ENCODE data around the gene LRRC8E.

GRCh38 chr19:7924651-7925170 is 36.4 kb downstream of the LRRC8E start:
- TF ChIP-seq CTCF (IDR thresholded peaks at IDR 0.05) (no peak), POLR2A (IDR thresholded peaks at IDR 0.05) (no peak)
